COR-L47 (cell line): ENCODE results near the gene PSMD1.
"Not testable (repeated sequence)": the region's sequence is repeated elsewhere in the genome, so short reads cannot be mapped to it uniquely, and the experiment has no call there.

Experiments used
- DNase-seq: peaks from one replicate; lab custom pipeline; 2025; lab: John Stamatoyannopoulos, UW

Gene PSMD1

GRCh38 chr2:231117922-231118613, 61.4 kb downstream of the PSMD1 start:
- no peak for DNase-seq

DNA sequence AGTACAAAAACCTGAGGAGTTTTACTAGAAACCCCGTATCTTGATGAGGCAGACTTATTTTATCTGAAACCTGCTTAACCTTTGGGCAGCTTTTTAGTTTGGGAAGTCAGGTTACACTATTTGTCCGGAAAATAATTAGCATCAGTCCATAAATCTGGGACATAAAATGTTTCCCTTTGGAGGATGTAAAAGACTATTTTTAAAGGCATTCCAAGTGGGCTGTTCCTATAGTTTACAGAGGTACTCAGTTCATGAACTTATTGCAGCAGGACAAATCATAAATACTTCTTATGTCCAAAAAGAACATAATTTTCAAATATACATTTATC, 61.9 kb downstream of the PSMD1 start:
- no peak for DNase-seq

GRCh38 chr2:231123362-231123898, 66.8 kb downstream of the PSMD1 start:
- no peak for DNase-seq

DNA sequence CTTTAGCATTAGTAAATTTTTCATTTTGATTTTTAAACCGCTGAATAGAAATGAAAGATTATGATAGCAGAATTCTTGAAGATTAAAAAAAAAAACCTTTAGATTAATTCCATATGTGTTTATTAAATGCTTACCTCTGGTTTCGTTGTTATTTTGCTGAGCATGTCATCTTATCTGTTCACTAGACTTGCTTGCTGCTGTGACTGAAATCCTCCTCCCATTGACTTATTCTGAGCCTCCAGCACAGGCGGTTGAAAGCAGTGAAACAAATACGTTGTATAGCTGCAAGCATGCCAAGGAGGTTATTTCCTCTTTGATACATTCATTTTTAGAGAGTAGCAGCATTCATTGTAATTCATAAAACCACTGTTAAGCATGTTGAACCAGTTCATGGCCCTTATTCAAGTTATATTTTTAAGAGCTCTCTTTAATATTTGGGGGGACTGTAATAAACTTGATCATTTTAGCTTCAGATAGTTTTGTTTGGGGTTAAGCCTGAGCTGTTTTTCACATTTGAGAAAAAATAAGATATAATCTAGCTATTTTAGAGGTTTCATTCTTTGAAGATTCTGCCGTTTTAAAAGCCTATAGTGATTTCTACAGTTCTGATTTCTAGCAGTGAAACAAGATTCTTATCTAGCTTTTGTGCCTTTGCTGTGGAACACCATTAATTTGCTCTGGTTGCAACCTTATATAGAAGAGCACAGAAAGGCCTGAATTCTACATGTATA, 68.3 kb downstream of the PSMD1 start, which contains the start of gene HTR2B:
Gene HTR2B, minus strand, starts transcription at position 205 of the 731 bp plus-strand sequence. CDS start 1,278 bp downstream, outside the sequence.
- DNase-seq = no peak

GRCh38 chr2:231126123-231126522, 69.5 kb downstream of the PSMD1 start:
- DNase-seq = no peak

DNA sequence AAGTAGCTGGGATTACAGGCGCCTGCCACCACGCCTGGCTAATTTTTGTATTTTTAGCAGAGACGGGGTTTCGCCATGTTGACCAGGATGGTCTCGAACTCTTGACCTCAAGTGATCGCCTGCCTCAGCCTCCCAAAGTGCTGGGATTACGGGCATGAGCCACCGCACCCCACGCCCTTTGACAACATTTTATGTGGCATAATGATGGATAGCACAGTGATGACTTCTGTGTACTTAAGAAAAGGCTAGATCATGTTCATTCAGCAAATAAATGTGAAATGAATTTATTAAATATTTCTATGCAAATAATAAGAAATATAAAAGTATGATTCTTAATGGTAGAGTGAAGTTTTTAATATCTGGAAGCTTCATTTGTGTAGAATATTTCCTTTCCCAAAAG, 70.8 kb downstream of the PSMD1 start:
- no peak for DNase-seq

DNA sequence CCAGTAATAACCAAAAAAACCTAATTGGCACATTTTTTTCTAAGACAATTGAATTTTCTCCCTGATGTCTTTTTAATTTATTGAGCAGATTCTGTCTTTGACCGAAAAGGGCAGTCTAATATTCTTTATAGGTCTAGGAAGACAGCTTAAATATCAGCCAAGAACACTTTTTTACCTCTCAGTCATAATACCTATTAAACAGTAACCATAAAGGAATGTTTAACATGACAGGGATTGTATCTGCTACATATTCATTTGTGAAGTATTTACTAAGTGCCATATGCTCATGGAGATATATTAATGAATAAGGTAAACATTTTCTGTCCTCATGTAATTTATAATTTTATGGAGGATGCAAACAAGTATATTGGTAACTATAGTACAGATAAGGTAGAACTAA, 71.3 kb downstream of the PSMD1 start:
- DNase-seq = no peak

DNA sequence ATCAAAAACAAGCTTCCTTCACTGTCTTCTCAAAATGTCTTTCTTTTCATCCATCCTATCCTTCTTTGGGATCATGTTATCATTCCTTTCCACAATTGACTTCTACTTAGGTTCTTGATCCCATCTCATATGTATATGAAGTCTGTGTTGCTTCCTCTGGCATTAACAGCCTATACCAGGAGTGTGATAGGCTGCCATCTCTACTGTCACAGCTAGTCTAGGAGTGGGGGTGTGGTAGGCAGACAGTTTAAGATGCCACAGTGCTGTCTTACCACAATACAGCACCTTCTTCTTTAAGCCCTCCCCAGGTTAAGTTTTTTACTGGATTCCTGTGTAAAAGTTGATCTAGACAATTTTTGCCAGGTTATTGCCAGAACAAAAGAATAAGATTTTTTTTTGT, 71.9 kb downstream of the PSMD1 start:
- no peak for DNase-seq

GRCh38 chr2:231129216-231129615, 72.5 kb downstream of the PSMD1 start:
- DNase-seq = no peak

- DNase-seq = no peak
Observed at GRCh38 chr2:231130336-231131056, 73.8 kb downstream of the PSMD1 start.

DNA sequence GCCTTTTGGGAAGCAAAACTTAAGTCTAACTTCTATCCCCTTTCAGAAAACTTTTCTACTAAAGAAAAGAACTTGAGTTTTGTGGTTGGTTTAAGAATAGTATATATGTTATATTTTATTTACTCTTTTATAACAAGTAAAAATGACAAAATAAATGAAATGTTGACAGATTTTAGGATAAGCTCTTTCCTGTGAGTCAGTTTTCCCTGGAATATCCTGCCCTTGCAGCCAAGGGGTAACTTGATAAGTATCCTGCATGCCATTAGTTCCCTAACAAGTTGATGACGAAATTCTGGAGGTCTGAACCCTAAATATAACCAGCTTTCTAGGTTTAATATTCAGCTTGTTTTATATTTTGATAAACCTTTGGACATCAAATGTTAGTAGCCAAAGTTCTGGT, 75.5 kb downstream of the PSMD1 start:
- no peak for DNase-seq

GRCh38 chr2:231133365-231134099, 76.9 kb downstream of the PSMD1 start:
- DNase-seq = no peak

- no peak for DNase-seq
Observed at GRCh38 chr2:231134910-231135655, 78.4 kb downstream of the PSMD1 start.

DNA sequence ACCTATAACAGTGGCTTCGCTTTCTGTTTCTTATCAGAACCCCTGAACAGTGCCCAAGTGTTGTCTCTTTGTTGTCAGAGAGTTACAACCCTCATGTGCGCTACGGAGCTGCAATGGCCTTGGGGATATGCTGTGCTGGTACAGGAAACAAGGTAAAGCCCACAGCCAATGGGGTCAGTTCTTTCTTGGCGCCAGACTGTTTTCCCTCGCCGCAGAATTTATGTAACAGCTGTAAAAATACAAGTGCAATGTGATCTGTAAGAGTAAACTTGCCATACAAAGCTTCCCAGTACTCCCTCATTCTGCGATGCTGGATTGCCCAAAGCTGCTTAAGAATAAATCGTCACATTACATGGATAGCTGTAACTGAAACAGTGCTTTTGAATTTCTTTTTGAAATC, 82.0 kb downstream of the PSMD1 start:
- DNase-seq = no peak

DNA sequence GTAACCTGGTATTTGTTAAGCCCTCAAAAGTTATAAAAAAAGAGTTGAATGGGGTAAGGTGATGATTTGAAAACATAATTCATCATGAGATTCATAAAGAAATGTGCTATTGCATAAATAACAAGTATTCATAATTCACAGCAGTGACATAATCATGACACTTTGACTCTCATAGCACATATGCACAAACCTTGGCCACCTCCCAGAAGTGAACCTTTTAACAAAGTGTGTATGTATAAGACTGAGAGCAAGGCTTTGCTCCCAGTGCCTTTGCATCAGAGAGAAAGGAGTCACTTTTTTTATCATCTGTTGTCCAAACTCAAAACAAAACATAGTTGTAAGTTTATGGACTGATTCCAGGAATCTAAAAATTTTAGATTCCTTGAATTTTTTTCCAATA, 83.1 kb downstream of the PSMD1 start:
- DNase-seq = no peak

- not testable (repeated sequence) for DNase-seq
Observed at GRCh38 chr2:231140808-231141207, 84.1 kb downstream of the PSMD1 start.

DNA sequence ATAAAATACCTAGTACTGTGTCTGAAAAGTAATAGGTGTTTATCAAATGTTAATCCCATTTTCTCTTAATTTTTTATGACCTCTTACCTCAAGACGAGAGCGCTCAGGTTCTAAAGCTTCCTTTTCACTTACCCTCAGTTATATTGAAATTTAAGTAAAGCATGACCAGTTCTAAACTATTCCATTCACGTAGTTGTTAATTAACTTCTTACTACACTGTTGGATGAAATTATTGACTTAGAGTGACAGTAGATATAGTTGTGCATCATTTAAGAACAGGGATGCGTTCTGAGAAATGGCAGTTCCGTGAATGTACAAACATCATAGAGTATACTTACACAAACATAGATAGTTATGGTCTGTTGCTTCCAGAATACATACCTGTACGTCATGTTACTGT, 88.2 kb downstream of the PSMD1 start:
- DNase-seq = no peak

GRCh38 chr2:231146665-231147064, 90.0 kb downstream of the PSMD1 start:
- no peak for DNase-seq

DNA sequence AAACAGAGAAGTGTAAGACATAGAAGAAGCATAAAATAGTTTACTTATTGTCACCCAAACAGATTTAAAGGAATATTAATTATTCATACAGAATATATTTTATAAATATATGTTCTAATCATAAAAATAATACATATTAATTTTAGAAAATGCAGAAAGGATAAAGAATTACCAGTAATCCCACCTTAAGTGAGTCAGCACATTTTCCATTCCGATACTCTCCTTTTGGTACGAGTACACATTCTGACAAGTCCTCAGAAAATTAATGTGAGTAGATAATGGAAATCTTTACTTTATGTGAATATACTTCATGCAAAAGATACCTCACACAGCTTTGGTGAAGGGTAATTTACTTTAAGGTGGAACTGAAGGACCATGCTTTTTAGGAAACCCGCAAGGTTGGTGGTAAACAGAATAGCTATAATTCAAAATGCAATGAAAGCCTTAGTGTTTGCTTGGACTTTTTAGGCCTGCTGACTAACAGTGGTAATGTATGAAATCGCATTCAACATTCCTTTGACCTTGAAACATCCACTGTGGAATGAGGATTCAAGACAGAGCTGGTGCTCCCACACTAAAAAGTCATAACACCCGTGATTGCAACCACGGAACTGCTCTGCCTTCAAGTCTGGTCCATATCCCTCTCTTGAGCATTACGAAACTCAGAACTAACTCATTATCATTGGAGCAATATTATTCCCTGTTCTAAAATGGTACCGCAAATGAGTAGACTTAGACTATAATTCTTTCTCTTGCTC, 96.3 kb downstream of the PSMD1 start:
- DNase-seq = no peak

- no peak for DNase-seq
Observed at GRCh38 chr2:231159306-231159705, 102.6 kb downstream of the PSMD1 start.

DNA sequence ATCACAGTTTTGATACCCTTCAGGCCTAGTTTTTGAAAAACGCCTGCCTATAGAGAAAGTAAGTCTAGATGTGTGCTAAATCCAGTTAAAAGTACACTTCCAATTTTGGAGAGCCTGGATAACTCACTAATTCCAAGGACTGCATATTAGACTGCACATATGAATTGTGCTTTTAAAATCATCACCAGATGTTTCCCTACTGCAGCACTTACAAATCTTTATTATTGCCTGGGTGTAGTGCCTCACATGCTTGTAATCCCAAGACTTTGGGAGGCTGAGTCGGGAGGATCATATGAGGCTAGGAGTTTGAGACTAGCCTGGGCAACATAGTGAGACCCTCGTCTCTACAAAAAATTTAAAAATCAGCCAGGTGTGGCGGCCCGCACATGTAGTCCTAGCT, 104.0 kb downstream of the PSMD1 start:
- no peak for DNase-seq
